IMR-90 (cell line): Measurements from ENCODE around the gene HOXA13. TPM values are rescaled to one million over a fixed set of nuclear protein-coding genes. Genes with fewer than 3 reads are reported as not detected.

Experiments used
- MAFK ChIP-seq: IDR thresholded peaks from 2 replicates; pipeline ENCODE4 v1.6.1; 2012; ENCODE audit warnings: low read depth, low read length, improper control_type of control experiment
- polyA plus RNA-seq, 3 experiments: library from polyadenylated mRNA; depleted of rRNA; stranded (reverse); fragments of >200 nt; gene quantifications; 2 replicates each; pipeline ENCODE4 v1.2.3, GENCODE V29; 2012; ENCODE audit warnings: low replicate concordance in 1 of 3
- total RNA-seq: library from RNA; depleted of rRNA; stranded (reverse); fragments of >200 nt; gene quantifications from 2 replicates; pipeline ENCODE4 v1.2.3, GENCODE V29; 2012
- TF ChIP-seq, protein P1 (sequence below): conservative IDR thresholded peaks from 2 replicates; pipeline ENCODE4 v1.5.1; 2012; ENCODE audit warnings: mild to moderate bottlenecking, low read depth, low read length, improper control_type of control experiment

The HOXA13 gene
- total and polyA plus RNA-seq, 2 of the 4 experiments (the other 2 are of a cell fraction) = not detected

DNA sequence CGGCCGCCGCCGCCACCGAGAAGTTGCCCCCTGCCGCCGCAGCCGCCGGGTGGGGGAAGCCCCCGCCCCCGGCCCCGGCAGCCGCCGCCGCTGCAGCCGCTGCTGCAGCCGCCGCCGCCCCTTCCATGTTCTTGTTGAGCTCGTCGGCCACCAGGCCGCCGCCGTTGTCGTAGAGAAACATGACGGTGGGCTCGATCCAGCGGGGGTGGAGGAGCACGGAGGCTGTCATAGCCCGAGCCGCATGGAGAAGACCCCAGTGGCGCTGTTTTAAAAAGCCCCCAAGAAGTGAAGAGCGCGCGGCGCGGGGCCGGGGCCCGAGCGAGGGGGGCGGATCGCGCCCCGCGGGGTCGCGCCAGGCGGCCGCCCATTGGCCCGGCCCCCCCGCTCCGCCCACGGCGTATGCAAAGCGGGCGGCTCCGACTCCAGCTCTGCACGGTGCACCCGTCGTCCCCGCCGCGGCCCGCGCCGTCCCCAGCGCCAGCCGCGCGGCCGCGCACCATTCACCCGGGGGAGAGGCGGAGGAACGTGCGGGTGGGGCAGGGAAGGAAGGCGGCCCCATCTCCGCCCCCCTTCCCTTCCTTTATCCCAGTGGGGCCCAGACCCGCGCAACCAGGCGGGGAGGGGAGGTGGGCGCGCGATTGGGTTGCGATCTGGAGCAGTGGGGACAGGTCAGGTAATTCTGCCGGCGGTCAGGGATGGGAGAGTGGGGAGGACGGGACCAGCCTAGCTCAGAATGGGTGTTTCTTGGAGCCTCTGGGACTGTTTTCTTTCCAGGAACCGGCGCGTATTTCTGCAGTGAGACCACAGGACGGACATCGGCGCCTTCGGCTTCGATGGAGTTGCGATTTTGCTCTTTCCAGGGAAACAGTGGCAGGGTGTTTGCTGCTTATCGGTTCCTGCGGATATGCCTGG is at the start of gene HOXA13 (continued):
- TF ChIP-seq, protein P1, sequence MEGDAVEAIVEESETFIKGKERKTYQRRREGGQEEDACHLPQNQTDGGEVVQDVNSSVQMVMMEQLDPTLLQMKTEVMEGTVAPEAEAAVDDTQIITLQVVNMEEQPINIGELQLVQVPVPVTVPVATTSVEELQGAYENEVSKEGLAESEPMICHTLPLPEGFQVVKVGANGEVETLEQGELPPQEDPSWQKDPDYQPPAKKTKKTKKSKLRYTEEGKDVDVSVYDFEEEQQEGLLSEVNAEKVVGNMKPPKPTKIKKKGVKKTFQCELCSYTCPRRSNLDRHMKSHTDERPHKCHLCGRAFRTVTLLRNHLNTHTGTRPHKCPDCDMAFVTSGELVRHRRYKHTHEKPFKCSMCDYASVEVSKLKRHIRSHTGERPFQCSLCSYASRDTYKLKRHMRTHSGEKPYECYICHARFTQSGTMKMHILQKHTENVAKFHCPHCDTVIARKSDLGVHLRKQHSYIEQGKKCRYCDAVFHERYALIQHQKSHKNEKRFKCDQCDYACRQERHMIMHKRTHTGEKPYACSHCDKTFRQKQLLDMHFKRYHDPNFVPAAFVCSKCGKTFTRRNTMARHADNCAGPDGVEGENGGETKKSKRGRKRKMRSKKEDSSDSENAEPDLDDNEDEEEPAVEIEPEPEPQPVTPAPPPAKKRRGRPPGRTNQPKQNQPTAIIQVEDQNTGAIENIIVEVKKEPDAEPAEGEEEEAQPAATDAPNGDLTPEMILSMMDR = no peak
- no peak for TF ChIP-seq MAFK
